Stimulated activated CD8-positive, alpha-beta memory T cell treated with anti-CD3 and anti-CD28 coated beads, Interleukin-15, amount 100 ng/mL, for 24 hours (primary cell): Measurements from ENCODE around the gene PPARD.
"Not testable (repeated sequence)": the region's sequence is repeated elsewhere in the genome, so short reads cannot be mapped to it uniquely, and the experiment has no call there.

ENCODE experiments used
- DNase-seq: peaks from one replicate; pipeline ENCODE4 v3.0.0-alpha.2; 2020; ENCODE audit warnings: low read depth

Gene PPARD

DNA sequence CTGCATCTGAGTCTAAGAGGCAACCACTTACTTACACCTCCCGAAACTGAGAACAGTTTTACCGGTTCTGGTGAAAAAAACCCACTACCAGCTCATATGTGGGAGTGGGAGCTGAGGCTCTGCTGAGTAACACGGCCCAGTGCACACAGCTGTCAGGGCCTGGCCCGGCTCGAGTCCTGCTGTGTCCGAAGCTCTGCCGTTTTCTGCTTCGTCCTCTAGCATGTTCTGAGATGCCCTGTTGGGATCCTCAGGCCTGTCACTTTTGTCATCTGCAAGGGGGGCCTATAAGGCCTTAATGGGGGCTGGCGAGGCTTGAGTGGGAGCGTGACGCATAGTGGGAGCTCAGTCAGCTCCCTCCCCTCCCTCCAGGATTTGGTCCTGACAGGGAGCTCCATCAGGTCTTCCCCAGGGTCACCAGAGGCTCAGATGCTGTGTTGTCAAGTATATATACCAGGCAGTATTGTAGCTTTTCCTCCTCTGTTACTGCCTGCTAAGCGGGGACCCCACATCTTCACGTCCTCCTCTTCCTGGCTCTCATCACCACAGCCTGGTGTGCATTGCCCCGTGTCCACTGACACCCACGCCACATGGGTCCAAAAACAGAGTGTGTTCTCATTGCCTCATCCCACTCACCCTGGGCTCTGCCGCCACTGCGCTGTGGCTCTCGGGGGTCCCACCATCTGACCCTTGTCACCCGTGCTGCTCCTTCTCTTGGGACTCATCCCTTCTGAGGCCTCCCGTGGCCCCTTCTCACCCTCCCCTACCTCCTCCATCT lies 64.5 kb downstream of the PPARD start:
- no peak for DNase-seq

DNA sequence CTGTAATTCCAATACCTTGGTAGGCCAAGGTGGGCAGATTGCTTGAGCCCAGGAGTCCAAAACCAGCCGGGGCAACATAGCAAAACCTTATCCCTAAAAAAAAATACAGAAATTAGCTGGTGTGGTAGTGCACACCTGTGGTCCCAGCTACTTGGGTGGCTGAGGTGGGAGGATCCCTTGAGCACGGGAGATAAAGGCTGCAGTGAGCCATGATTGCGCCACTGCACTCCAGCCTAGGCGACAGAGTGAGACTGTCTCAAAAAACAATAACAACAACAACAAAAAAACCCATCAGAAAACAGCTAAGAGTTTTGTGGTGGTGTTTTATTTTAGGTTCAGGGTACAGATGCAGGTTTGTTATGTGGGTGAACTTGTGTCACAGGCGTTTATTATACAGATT lies 66.9 kb downstream of the PPARD start:
- no peak for DNase-seq

DNA sequence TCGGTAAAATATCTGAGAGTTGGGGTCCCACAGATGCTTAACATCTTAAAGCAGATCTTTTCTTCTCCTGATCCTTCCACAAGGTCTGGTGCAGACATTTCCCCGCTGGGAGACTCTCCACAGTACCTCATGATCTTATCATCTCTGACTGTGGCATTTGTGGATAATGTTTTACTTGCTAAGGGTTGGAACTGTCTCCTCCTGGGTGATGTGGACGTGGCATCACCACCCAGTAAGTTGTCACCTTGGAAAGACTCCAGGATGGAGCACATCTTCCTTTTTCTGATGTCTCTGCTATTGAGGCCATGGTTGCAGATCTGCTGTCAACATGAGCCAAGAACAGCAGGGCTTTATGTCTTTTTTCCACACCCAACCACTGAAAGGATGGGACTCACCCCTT lies 67.8 kb downstream of the PPARD start:
- DNase-seq, result no peak

DNA sequence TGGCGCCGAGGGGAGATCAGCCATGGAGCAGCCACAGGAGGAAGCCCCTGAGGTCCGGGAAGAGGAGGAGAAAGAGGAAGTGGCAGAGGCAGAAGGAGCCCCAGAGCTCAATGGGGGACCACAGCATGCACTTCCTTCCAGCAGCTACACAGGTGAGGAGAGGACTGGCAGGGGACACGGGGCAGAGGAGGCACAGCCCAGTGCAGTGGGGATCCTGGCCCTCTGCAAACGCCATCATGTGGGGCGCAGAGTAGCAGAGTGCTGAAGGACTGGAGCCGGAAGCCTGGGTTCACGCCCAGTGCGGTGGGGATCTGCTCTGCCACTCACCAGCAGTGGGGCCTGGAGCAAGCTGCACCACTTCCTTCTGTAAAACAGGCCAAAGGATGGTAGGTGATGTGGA lies 68.7 kb downstream of the PPARD start:
- DNase-seq, result no peak

DNA sequence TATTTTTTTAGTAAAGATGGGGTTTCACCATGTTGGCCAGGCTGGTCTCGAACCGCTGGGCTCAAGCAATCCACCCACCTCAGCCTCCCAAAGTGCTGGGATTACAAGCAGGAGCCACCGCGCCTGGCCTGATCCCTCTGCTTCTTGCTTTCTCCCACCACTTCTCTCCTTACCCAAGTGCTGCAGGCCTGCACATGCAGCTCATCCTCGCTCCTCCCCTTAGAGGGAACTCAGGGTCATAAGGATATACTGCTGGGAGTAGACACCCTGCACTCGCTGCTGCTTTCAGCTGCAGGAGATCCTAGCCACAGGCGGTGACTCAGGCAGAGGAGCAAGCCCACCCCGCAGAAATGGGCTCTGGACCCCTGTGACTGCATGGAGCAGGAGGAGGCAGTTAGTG lies 69.7 kb downstream of the PPARD start:
- no peak for DNase-seq

DNA sequence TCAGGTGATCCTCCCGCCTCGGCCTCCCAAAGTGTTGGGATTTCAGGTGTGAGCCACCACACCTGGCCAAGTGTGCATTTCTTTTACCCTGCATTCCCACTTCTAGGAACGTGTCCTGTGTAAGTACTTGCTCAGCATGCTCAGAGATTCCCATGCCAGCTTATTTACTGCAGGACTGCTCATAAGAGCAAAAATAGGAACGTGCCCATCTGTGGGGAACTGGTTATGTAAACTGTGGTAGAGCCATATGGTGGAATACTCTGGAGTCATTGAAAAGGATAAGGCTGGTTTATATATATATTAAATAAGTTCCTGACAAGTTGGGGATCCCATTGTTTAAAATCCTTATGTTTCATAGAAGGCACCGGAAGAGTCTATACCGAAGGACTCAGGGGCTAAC lies 71.6 kb downstream of the PPARD start:
- no peak for DNase-seq

DNA sequence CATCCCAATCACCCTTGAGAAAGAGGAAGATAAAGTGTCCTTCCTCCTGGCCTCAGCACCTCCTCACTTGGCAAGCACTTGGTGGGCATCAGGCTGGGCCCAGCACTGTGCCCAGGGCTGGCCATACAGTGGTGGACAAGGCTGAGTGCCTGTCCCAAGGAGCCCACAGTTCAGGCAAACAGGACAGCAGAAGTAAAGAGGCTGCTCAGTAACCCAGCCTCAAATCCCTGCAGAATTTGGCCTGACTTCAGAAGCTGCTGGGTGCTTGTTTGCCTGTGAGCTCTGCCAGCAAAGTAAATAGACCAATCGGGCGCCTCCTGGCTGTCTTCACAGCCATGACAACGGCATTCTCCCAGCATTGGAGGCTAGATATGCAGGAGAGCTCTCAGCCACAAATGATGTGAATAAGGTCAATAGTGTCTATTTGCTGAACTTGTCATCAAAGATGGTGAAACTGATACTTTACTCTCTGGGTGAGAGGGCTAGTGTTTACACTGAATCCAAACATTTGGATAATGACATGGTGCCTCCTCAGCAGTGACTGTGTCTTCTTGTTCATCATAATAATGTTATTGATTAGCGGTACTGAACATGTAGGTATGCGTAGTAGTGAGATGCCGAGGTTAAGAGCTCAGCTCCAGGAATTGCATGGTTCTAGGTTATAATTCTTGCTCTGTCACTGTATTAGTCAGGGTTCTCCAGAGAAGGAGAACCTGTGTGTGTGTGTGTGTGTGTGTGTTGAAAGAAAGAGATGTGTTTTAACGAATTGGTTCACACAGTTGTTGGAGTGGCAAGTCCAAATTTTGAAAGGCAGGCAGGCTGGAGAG lies 72.9 kb downstream of the PPARD start:
- no peak for DNase-seq

DNA sequence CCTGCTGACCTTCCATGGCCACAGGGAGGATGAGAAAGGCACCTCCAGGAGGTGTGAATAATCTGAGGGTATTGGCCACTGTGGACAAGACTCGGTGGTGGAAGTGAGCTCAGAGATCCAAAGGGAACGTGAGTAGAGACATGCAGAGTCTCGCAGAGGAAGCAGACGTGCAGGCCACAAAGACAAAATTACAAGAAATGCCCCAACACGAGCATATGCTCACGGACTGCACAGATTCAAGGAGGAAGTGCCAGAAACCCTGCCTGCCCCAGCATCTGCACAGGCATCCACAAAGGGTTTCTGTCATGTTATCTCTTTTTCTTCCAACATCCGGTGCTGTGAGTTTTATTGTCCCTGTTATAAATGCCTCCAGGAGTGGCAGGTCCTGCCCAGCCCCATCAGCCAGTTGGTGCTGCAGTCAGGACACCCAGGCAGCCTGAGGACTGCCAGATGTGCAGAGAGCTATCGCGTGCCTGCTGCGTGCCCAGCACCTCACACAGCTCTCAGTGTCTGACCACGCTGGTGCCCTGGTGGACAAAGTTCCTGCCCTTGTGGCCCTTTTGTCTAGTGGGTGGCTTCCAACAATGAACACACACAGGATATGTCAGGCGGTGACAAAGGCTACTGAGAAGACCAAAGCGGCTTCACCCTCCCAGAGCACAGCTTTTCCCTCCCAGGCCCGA lies 75.8 kb downstream of the PPARD start:
- no peak for DNase-seq

DNA sequence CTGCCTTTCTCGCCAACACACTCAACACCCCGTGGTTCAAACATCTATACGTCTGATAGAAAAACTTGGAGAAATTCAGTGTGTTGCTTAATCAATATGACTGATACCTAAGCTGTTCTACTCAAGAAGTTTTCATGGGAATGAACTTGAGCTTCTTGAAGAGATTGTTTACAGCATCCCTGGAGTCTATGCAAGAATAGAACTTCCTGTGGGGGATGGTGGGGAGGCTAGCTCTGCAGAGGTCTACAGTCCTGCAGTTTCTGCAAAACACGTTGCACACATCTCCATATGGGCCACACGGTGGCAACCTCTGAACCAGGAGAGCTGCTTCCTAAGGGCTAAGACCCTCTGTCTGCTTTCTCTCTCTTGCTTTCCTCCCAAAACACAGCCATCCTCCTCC lies 77.1 kb downstream of the PPARD start:
- DNase-seq, result no peak

DNA sequence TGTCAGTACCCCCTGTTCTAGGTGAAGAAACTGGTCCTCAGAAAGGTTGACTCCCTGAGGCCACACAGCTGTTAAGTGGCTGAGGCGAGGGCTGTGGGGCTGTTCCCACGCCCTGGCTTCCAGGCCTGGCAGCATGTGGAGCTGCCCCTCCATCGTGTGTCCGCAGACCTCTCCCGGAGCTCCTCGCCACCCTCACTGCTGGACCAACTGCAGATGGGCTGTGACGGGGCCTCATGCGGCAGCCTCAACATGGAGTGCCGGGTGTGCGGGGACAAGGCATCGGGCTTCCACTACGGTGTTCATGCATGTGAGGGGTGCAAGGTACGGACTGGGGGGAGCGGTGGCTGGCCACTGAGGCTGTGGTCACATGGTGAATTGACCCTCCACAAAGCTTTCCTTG lies 77.6 kb downstream of the PPARD start:
- no peak for DNase-seq

DNA sequence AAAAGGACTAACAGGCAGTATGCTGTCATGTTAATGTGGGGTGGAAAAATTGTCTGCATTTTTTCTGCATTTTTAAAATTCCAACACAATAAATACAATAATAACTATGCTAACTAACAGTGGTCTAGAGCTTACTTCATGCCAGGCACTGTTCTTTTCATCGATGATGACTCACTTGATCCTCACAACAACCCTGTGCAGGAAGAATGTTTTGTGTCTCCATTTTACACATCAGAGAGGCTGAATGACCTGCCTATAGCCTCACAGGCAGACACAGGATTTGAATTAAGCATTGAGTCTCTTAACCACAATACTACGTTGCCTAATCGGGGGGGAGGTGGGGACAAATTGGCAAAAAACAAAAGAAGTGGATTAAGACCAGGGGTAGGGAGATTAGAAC lies 82.9 kb downstream of the PPARD start:
- no peak for DNase-seq

DNA sequence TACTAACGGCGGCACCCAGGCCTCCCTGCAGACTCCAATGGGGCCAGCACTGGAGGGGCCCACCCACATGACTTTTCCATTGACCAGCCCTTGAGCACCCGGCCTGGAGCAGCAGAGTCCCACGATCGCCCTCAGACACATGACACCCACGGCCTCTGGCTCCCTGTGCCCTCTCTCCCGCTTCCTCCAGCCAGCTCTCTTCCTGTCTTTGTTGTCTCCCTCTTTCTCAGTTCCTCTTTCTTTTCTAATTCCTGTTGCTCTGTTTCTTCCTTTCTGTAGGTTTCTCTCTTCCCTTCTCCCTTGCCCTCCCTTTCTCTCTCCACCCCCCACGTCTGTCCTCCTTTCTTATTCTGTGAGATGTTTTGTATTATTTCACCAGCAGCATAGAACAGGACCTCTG lies 83.7 kb downstream of the PPARD start:
- DNase-seq, result no peak

DNA sequence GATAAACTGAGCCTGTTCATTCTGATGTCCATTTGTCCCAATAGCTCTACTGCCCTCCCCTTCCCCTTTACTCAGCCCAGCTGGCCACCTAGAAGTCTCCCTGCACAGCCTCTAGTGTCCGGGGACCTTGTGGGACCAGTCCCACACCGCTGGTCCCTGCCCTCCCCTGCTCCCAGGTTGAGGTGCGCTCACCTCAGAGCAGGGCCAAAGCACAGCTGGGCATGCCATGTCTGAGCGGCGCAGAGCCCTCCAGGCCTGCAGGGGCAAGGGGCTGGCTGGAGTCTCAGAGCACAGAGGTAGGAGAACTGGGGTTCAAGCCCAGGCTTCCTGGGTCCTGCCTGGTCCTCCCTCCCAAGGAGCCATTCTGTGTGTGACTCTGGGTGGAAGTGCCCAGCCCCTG lies 85.1 kb downstream of the PPARD start:
- no peak for DNase-seq

DNA sequence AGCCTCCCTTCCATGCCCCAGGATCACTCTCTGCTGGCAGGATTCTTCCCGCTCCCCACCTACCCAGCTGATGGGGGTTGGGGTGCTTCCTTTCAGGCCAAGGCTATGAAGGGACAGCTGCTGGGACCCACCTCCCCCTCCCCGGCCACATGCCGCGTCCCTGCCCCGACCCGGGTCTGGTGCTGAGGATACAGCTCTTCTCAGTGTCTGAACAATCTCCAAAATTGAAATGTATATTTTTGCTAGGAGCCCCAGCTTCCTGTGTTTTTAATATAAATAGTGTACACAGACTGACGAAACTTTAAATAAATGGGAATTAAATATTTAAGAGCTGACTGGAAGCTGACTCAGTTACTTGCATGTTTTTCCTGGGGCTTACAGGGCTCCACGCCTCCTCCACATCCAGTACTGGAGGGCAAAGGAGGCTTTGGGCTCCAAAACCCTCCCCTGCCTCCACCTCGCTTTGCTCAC lies 85.5 kb downstream of the PPARD start:
- DNase-seq, result no peak

DNA sequence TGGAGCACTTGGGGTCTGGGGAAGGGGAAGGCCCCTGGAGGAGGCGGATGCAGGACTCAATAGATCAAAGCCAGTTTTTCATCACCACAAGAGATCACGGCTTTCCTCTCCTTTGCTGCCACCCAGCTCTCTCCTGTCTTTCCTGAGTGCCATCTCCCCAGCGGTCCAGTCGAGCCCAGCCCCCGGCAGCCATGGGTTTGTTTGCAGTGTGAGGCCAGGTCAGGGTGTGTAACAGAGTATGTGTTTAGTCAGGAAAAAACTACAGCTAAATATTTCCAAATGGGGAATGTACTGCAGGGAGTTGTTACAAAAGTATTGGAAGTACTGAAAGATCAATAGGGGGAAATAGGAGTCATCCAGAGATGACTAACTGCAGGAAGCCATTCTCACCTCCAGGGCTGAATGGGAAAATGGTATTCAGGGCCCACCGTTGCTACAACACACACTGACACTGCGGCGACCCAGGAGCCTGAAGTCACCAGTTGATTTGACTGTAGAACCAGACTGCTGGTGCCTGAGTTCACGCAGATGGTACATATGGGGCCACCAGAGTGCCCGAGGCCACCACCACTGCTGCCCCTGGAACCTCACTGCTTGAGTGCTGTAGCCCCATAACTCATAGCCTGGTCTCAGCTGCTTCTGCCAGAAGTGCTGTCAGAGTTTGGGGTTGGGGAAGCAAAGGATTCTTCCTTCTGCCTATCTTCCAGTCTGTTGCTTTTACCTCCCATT lies 86.2 kb downstream of the PPARD start:
- no peak for DNase-seq

DNA sequence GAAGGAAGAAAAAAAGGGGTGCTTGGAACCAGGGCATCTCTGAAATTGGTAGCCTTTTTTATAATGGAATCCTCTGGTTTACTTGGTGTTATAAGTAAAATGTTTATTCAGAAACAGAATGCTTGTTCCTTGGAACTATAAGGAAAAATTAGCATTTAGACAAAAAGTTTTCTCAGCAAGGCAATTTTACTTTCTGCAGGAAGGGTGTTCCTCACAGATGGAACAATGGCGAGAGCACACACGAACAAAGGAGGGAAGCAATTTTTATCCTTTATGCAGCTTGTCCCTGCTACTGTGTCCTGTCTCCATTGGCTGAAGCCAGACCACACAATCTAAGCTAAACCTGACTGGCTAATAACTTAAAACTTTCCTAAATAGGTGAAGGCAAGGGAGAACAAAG lies 87.1 kb downstream of the PPARD start:
- DNase-seq, result no peak

DNA sequence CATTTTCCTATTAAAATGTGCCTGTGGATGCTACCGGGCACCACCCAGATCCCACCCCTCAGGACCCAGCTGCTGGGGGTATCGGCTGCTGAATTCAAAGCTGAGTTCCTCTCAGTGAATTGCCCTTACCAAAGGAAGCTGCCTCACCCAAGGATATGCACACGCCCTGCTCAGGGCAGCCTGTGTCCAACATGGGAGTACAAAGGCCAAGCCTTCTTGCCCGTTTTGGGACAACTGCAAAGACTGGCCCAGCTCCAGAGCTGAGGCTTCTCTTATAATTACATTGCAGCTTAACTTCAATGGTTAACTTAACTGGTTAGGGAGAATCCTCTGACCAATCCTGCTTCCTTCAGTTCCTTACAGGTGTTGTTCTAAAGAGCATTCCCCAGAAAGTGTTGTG lies 89.9 kb downstream of the PPARD start:
- DNase-seq, result no peak

DNA sequence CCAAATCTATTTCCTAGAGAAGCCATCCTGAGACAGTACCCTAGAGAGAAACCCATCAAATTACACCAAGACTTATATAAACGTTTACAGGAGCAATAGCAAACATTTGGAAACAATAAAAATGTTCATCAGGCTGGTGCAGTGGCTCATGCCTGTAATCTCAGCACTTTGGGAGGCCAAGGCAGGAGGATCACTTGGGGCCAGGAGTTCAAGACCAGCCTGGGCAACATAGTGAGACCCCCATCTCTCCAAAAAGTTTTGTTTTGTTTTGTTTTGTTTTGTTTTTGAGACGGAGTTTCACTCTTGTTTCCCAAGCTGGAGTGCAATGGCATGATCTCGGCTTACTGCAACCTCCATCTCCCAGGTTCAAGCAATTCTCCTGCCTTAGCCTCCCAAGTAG lies 90.3 kb downstream of the PPARD start:
- not testable (repeated sequence) for DNase-seq

DNA sequence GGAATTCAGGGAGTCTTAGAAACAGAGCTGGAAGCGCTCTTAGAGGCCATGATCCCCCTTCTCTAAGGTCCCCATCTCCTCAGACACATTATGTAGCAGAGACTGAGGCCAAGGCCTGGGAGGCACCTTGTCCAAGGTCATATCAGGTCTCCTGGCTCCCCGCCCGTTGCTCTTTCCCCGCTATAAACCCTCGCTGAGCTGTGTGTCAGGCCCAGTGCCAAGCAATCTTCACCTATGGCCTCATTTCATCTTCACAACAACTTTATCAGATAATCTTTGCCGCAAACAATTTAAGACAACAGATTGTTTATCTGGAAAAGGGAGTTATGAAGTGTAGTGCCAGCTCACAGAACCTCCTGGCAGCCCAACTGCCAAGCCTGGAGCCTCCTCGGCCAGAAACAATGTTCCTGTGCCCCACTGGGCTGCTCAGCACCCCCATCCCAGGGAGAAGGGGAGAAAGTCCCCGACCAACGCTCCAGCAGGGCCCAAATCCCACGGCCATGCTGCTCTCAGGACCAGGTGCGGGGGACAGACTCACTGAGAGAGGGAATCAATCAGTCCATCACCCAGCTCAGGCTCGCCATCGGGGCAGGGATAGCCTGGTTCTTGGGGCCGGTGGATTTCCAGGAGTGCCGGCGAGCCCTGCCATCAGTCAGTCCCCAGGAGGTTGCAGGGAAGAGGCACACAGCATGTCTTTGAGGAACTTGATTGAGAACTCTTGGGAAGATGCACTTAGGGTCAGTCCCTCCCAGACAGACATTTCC lies 92.9 kb downstream of the PPARD start:
- no peak for DNase-seq

DNA sequence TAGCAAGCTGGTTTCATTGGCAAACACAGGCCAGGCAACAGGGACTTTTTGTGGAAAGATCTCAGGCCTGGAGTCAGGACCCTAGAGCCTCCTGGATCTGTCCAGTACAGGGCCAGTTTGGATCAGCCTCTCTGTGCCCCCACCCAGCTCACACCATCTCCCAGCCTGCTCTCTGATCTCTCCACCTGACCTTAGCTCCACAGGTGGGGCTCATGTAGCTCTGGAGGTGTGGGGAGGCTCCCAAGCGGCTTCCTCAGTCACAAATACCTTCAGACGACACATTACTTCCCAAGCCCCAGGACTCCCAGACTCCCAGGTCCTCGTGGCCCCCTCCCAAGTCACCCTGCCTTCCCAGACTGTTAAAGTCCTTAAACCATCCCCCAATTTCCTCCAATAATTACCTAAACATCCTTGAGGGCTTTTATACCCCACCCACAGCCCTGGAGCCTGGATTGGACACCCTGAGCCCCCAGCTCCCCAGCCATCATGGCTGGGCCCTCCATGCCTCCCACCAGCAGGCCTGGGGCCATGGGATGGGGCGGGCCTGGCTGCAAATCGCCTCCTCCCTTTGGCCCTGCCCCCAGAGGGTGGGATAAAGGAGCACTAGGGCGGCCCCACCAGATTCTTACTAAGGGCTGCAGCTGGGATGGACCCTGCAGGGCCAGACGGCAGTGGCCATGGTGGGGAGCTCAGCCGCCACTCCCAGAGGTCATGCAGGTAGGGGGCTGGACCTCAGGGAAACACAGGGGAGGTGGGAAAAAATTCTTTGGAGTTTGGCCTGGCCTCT lies 93.9 kb downstream of the PPARD start:
- no peak for DNase-seq
